WTC11 (cell line): ENCODE results near the gene AURKA. TPM values are rescaled to one million over a fixed set of nuclear protein-coding genes. Genes with fewer than 3 reads are reported as not detected.

ENCODE experiments used
- ATAC-seq: fragments of 200-7000 bp; cut with Tn5 transposase; 2 replicates; pipeline ENCODE4 v1.10.0; 2021; ENCODE audit warnings: mild to moderate bottlenecking, moderate library complexity
- Bru-seq: library from RNA; stranded (reverse); fragments of 400-500 nt; gene quantifications from one replicate; lab custom pipeline; 2021; lab: Mats Ljungman, UMichigan
- CTCF ChIA-PET: fragments of 300-600 bp; sonication (Branson Sonifier 250); formaldehyde crosslinking; loops from one replicate; lab custom pipeline; 2021; ENCODE audit warnings: antibody characterized with exemption; lab: Charles Lee
- POLR2A ChIA-PET: fragments of 350-600 bp; sonication (Branson Sonifier 250); formaldehyde crosslinking; loops from one replicate; lab custom pipeline; 2021; ENCODE audit warnings: antibody characterized with exemption; lab: Charles Lee
- DNase-seq: peaks from one replicate; pipeline ENCODE4 v3.0.0; 2021; ENCODE audit warnings: low spot score
- H3K27ac Mint-ChIP-seq: 2 replicates; pipeline ENCODE4 v1.8.0; 2021; ENCODE audit warnings: mixed read lengths
- H3K27me3 Mint-ChIP-seq: 2 replicates; pipeline ENCODE4 v1.8.0; 2021; ENCODE audit warnings: low read depth, mild to moderate bottlenecking, moderate library complexity, mixed read lengths
- H3K36me3 Mint-ChIP-seq: 2 replicates; pipeline ENCODE4 v1.8.0; 2021; ENCODE audit warnings: mixed read lengths
- H3K4me1 Mint-ChIP-seq: 2 replicates; pipeline ENCODE4 v1.8.0; 2022; ENCODE audit warnings: mixed read lengths
- H3K4me3 Mint-ChIP-seq: 2 replicates; pipeline ENCODE4 v1.8.0; 2021; ENCODE audit warnings: mild to moderate bottlenecking, moderate library complexity, mixed read lengths
- H3K9me3 Mint-ChIP-seq: 2 replicates; pipeline ENCODE4 v1.8.0; 2021; ENCODE audit warnings: mixed read lengths
- ARID4B ChIP-seq: sonication (generic); formaldehyde crosslinking; IDR thresholded peaks from 2 replicates; pipeline ENCODE4 v1.8.0; 2023; ENCODE audit warnings: missing genetic modification reagents, mild to moderate bottlenecking, borderline replicate concordance
- ATF1 ChIP-seq: sonication (generic); formaldehyde crosslinking; IDR thresholded peaks from 2 replicates; pipeline ENCODE4 v1.8.1; 2023; ENCODE audit warnings: mild to moderate bottlenecking, moderate library complexity, missing genetic modification reagents
- CREB1 ChIP-seq: sonication (generic); formaldehyde crosslinking; IDR thresholded peaks from 2 replicates; pipeline ENCODE4 v1.8.0; 2023; ENCODE audit warnings: mild to moderate bottlenecking, missing genetic modification reagents
- CREM ChIP-seq: sonication (generic); formaldehyde crosslinking; IDR thresholded peaks from 2 replicates; pipeline ENCODE4 v1.8.1; 2022; ENCODE audit warnings: mild to moderate bottlenecking, missing genetic modification reagents, moderate library complexity
- E2F1 ChIP-seq: sonication (generic); formaldehyde crosslinking; IDR thresholded peaks from 2 replicates; pipeline ENCODE4 v1.8.0; 2022; ENCODE audit warnings: mild to moderate bottlenecking, missing genetic modification reagents
- E2F5 ChIP-seq: sonication (generic); formaldehyde crosslinking; IDR thresholded peaks from 2 replicates; pipeline ENCODE4 v1.8.1; 2022; ENCODE audit warnings: mild to moderate bottlenecking, moderate library complexity, missing genetic modification reagents
- ETV6 ChIP-seq: sonication (generic); formaldehyde crosslinking; IDR thresholded peaks from 2 replicates; pipeline ENCODE4 v1.8.1; 2022; ENCODE audit warnings: mild to moderate bottlenecking, missing genetic modification reagents
- FOXP1 ChIP-seq: sonication (generic); formaldehyde crosslinking; IDR thresholded peaks from 2 replicates; pipeline ENCODE4 v1.8.0; 2022; ENCODE audit warnings: missing genetic modification reagents, mild to moderate bottlenecking, moderate library complexity, borderline replicate concordance
- FOXP4 ChIP-seq: sonication (generic); formaldehyde crosslinking; IDR thresholded peaks from 2 replicates; pipeline ENCODE4 v1.8.0; 2022; ENCODE audit warnings: mild to moderate bottlenecking, missing genetic modification reagents
- GABPB1 ChIP-seq: sonication (generic); formaldehyde crosslinking; IDR thresholded peaks from 2 replicates; pipeline ENCODE4 v1.8.1; 2023; ENCODE audit warnings: mild to moderate bottlenecking, missing genetic modification reagents
- KAT7 ChIP-seq: sonication (generic); formaldehyde crosslinking; IDR thresholded peaks from 2 replicates; pipeline ENCODE4 v1.8.1; 2023; ENCODE audit warnings: missing genetic modification reagents, mild to moderate bottlenecking, borderline replicate concordance
- MYBL2 ChIP-seq: sonication (generic); formaldehyde crosslinking; IDR thresholded peaks from 2 replicates; pipeline ENCODE4 v1.8.1; 2023; ENCODE audit warnings: mild to moderate bottlenecking, moderate library complexity, missing genetic modification reagents
- NFATC4 ChIP-seq: fragments of 250-450 bp; sonication (Bioruptor Pico); IDR thresholded peaks from 2 replicates; pipeline ENCODE4 v1.9.0; 2021; ENCODE audit warnings: mild to moderate bottlenecking
- PREB ChIP-seq: sonication (generic); formaldehyde crosslinking; IDR thresholded peaks from 2 replicates; pipeline ENCODE4 v1.8.1; 2022; ENCODE audit warnings: mild to moderate bottlenecking, missing genetic modification reagents, moderate library complexity, borderline replicate concordance
- SMAD3 ChIP-seq: sonication (generic); formaldehyde crosslinking; IDR thresholded peaks from 2 replicates; pipeline ENCODE4 v1.8.0; 2022; ENCODE audit warnings: missing genetic modification reagents, mild to moderate bottlenecking, borderline replicate concordance
- TEAD1 ChIP-seq: sonication (generic); formaldehyde crosslinking; IDR thresholded peaks from 2 replicates; pipeline ENCODE4 v1.8.0; 2022; ENCODE audit warnings: mild to moderate bottlenecking, missing genetic modification reagents
- ZNF396 ChIP-seq: fragments of 250-450 bp; sonication (Bioruptor Pico); IDR thresholded peaks from 2 replicates; pipeline ENCODE4 v1.8.0; 2021; ENCODE audit warnings: mild to moderate bottlenecking, moderate library complexity, borderline replicate concordance
- ZNF423 ChIP-seq: fragments of 250-450 bp; sonication (Bioruptor Pico); IDR thresholded peaks from 2 replicates; pipeline ENCODE4 v2.1.2; 2022; ENCODE audit warnings: mild to moderate bottlenecking, moderate library complexity
- ZNF671 ChIP-seq: fragments of 250-450 bp; sonication (Bioruptor Pico); IDR thresholded peaks from 2 replicates; pipeline ENCODE4 v1.8.0; 2021; ENCODE audit warnings: mild to moderate bottlenecking
- long read RNA-seq, 3 experiments: library from RNA in 1 of 3; library from capped mRNA in 1 of 3; library from polyadenylated mRNA in 1 of 3; unstranded in 2 of 3; stranded (forward) in 1 of 3; transcript quantifications; one replicate each; pipeline ENCODE4 v2.0.0, GENCODE V29; 2021
- total RNA-seq: library from RNA; stranded (reverse); gene quantifications from 3 replicates; pipeline ENCODE4 v1.2.3, GENCODE V29; 2021
- TF ChIP-seq, protein P1 (sequence below): sonication (generic); formaldehyde crosslinking; IDR thresholded peaks from 2 replicates; pipeline ENCODE4 v1.8.0; 2022; ENCODE audit warnings: mild to moderate bottlenecking, missing genetic modification reagents
- TF ChIP-seq, protein P2 (sequence below): sonication (generic); formaldehyde crosslinking; IDR thresholded peaks from 2 replicates; pipeline ENCODE4 v1.8.1; 2023; ENCODE audit warnings: mild to moderate bottlenecking, moderate library complexity, missing genetic modification reagents

AURKA gene
- total RNA-seq (89.1 to 103 TPM (median 89.9 TPM) in 3 replicates), Bru-seq, nascent RNA (percentile 89 among the genes with signal in this experiment)
- long read RNA-seq, experiment 1, transcript AURKA-206 (9 exons, 2,169 nt), result minor isoform, 92 of 484 reads
- long read RNA-seq, experiment 1, transcript AURKA-201 (10 exons, 2,223 nt), result minor isoform, 33 of 484 reads
- long read RNA-seq, experiment 1, transcript AURKA-208 (9 exons, 2,114 nt), result major isoform, 143 of 484 reads
- long read RNA-seq, experiment 1, transcript AURKA-202 (9 exons, 2,248 nt), result minor isoform, 53 of 484 reads
- long read RNA-seq, experiment 1, partial matches to known transcripts, result 24 of 484 reads
- long read RNA-seq, experiment 1, other reads (novel, unspliced or antisense), result 111 of 484 reads
- long read RNA-seq, experiment 2, transcript AURKA-208 (9 exons, 2,114 nt), result major isoform, 17 of 110 reads
- long read RNA-seq, experiment 2, transcript AURKA-202 (9 exons, 2,248 nt), result minor isoform, 5 of 110 reads
- long read RNA-seq, experiment 2, transcript AURKA-206 (9 exons, 2,169 nt), result minor isoform, 6 of 110 reads
- long read RNA-seq, experiment 2, partial matches to known transcripts, result 36 of 110 reads
- long read RNA-seq, experiment 2, other reads (novel, unspliced or antisense), result 38 of 110 reads
- long read RNA-seq, experiment 3, transcript AURKA-202 (9 exons, 2,248 nt), result minor isoform, 57 of 371 reads
- long read RNA-seq, experiment 3, transcript AURKA-206 (9 exons, 2,169 nt), result minor isoform, 59 of 371 reads
- long read RNA-seq, experiment 3, transcript AURKA-201 (10 exons, 2,223 nt), result minor isoform, 20 of 371 reads
- long read RNA-seq, experiment 3, transcript AURKA-208 (9 exons, 2,114 nt), result major isoform, 101 of 371 reads
- long read RNA-seq, experiment 3, partial matches to known transcripts, result 43 of 371 reads
- long read RNA-seq, experiment 3, other reads (novel, unspliced or antisense), result 67 of 371 reads

DNA sequence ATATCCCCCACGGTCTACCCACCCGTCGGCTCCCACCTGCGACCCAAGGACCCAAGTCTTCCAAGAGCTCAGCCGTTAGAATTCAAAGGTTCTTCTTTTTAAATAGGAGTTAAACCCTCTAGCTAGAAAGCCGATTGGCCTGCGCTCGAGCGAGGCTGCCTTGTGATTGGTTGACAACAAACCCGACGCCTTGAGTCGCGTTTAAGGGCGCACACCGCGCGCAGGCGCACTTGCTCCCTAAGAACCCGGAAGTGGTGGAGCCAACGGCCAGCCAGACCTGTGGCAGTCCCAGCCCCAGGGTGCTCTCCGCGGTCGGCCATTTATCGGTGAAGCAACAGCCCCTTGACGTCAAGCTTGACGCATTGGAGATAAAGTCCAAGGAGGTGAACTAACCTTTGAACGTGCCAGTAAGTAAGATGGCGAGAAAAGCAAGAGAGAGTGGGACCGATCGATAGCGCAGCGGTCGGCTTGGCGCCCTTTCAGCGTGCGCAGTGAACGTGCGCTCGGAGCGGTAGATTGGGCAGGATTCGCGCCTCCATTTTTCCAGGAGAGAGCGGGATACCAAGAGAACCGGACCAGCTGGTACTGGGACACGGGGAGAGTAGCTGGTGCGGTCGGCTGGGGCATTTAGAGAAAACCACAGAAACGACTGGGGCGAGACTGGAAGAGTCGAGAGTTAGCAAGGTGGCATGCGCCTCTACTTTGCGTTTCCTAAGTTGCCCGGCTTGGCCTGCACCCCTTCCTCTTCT lies at the start of gene AURKA, which contains the start of gene CSTF1:
Gene AURKA (minus strand): TSS at position 84 of the 749 bp plus-strand sequence. CDS start 4,018 bp downstream, outside the sequence.
Gene CSTF1 (plus strand): TSS at position 514 of the 749 bp plus-strand sequence. CDS start 2,908 bp downstream, outside the sequence.
- CTCF ChIA-PET, result interaction anchor here (1.5 to 1.9 kb wide), 2 partner anchors 34 to 48 kb away, joined by 4 read pairs; partner anchors contain the start of gene FAM210B
- H3K27me3 Mint-ChIP-seq, result no peaks in the 10 kb centered on the region
- peak; percentile 99 for TF ChIP-seq MYBL2 (CRISPR knock-in tag)
- TF ChIP-seq, protein P1, sequence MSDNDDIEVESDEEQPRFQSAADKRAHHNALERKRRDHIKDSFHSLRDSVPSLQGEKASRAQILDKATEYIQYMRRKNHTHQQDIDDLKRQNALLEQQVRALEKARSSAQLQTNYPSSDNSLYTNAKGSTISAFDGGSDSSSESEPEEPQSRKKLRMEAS (CRISPR knock-in tag), result peak; percentile 89
- TF ChIP-seq CREM (CRISPR knock-in tag), result peak; percentile 81
- TF ChIP-seq PREB (CRISPR knock-in tag), result peak; percentile 87; the same call in 1 of the 2 replicates
- peak; percentile 45; the same call in 1 of the 2 replicates for TF ChIP-seq ARID4B (CRISPR knock-in tag)
- 0 out of 2 replicates have a peak, but pooled peaks have one; percentile 58 for TF ChIP-seq KAT7 (CRISPR knock-in tag)
- TF ChIP-seq GABPB1, result peak; percentile 85
- TF ChIP-seq FOXP1 (CRISPR knock-in tag), result 0 out of 2 replicates have a peak, but pooled peaks have one; percentile 14
- peak; percentile 76; the same call in 1 of the 2 replicates for TF ChIP-seq ETV6 (CRISPR knock-in tag)
- peak; percentile 42 for TF ChIP-seq E2F5 (CRISPR knock-in tag)
- 0 out of 2 replicates have a peak, but pooled peaks have one; percentile 47 for TF ChIP-seq SMAD3 (CRISPR knock-in tag)
- TF ChIP-seq CREB1, result no peak
- TF ChIP-seq ZNF396 (CRISPR knock-in tag), result no peak
- peak; percentile 89 for TF ChIP-seq FOXP4
- TF ChIP-seq ZNF423 (CRISPR knock-in tag), result peak; percentile 83
- peak; percentile 59; the same call in 1 of the 2 replicates for TF ChIP-seq TEAD1 (CRISPR knock-in tag)
- no peak for TF ChIP-seq E2F1 (CRISPR knock-in tag)
- no peak for TF ChIP-seq ZNF671 (CRISPR knock-in tag)
- TF ChIP-seq, protein P2, sequence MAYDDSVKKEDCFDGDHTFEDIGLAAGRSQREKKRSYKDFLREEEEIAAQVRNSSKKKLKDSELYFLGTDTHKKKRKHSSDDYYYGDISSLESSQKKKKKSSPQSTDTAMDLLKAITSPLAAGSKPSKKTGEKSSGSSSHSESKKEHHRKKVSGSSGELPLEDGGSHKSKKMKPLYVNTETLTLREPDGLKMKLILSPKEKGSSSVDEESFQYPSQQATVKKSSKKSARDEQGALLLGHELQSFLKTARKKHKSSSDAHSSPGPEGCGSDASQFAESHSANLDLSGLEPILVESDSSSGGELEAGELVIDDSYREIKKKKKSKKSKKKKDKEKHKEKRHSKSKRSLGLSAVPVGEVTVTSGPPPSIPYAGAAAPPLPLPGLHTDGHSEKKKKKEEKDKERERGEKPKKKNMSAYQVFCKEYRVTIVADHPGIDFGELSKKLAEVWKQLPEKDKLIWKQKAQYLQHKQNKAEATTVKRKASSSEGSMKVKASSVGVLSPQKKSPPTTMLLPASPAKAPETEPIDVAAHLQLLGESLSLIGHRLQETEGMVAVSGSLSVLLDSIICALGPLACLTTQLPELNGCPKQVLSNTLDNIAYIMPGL (CRISPR knock-in tag), result peak; percentile 47; the same call in 1 of the 2 replicates
- TF ChIP-seq ATF1, result no peak
- TF ChIP-seq NFATC4, result no peak

More for the DNA sequence above, at the start of gene AURKA, which contains the start of gene CSTF1:
- H3K4me3 Mint-ChIP-seq, result no peak within 1 kb of the TSS
- H3K36me3 Mint-ChIP-seq, result peaks cover 52% of the 10 kb centered on the region
- H3K9me3 Mint-ChIP-seq, result no peaks in the 10 kb centered on the region
- peak within 1 kb of the TSS; percentile 71 for H3K27ac Mint-ChIP-seq
- H3K4me1 Mint-ChIP-seq, result peaks cover 29% of the 10 kb centered on the region
- DNase-seq (peak; percentile 99), ATAC-seq (peak; percentile 93)
- POLR2A ChIA-PET, result interaction anchor here (0.6 to 1.5 kb wide), 4 partner anchors 10 to 76 kb away, joined by 3 to 5 read pairs (median 3); partner anchors contain the start of gene RTF2
